Activated CD4-positive, CD25-positive, alpha-beta regulatory T cell treated with anti-CD3 and anti-CD28 coated beads, Interleukin-2, amount 50 U/mL, for 72 hours (primary cell): ENCODE results near the gene MSL1.

Source experiments
- DNase-seq: peaks from one replicate; pipeline ENCODE4 v3.0.0; 2021

The MSL1 gene

GRCh38 chr17:40105861-40106759 lies 15.7 kb upstream of the MSL1 start:
- no peak for DNase-seq

GRCh38 chr17:40106760-40107521 lies 14.8 kb upstream of the MSL1 start:
- DNase-seq, result no peak

GRCh38 chr17:40107522-40108174 lies 14.1 kb upstream of the MSL1 start:
- no peak for DNase-seq

DNA sequence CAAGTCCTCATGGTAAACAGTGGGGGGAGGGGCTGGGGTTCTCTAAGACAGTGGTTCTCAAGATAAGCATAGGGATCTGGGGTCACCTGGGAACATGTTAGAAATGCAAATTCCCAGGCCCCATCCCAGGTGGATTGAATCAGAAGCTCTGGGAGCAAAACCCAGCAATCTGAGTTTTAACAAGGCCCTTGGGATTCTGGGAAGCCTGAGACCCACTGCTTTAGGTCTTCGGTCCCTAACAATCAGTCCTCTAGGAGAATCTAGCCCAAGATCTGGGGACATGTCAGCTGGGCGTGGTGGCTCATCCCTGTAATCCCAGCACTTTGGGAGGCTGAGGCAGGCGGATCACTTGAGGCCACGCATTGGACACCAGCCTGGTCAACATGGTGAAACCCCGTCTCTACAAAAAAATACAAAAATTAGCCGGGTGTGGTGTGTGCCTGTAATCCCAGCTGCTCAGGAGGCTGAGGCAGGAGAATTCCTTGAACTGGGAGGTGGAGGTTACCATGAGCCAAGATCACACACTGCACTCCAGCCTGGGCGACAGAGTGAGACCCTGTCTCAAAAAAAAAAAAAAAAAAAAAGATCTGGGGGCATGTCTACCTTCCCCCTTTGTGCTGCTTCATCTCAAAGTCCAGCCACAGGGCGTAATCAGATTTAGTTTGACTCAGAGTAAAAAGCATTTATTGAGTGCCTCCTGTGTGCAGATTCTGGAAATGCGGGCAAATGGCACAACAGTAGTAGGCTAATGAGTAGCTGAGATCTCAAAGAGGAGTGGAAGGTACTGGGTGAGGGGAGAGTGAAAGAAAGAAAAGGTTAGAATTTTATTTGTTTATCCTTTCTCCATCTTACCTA lies 12.6 kb upstream of the MSL1 start:
- no peak for DNase-seq

DNA sequence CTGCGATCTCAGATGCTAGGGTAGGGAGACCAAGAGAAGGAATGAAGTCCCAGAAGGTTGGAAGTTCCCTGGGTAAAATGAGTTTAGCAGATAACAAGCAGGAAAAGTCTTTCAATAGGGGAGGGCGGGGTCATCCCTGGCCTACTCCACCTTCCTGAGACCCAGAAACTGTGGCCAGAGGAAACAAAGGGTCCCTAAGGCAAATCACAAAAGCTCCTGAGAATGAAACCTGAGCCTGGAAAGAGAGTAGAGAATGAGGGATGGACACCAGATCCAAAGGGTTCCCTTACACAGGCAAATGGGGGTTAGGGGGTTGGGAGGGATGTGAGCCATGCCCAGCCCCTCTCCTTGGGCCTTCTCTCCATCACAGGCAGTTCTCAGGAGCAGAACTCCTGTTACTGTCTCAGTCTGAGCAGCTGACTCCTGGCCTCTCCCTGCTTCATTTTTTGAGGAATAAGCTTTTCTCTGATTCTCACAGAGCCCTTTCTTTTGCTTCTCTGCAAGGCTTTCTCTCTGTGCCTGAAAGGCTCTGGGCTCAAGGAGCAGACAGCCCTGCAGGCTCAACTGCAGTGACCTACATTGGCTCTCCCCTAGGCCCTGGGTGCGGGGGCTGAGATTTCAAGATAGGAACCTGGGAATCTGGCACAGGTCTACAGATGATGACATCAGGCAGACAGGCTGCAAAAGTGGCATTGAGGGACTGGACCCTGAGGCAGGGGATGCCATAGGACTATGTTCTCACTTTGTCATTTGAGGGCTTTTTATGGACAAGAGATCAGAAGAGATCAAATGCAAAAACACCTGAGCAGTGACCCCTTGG lies 11.5 kb upstream of the MSL1 start:
- DNase-seq, result no peak

DNA sequence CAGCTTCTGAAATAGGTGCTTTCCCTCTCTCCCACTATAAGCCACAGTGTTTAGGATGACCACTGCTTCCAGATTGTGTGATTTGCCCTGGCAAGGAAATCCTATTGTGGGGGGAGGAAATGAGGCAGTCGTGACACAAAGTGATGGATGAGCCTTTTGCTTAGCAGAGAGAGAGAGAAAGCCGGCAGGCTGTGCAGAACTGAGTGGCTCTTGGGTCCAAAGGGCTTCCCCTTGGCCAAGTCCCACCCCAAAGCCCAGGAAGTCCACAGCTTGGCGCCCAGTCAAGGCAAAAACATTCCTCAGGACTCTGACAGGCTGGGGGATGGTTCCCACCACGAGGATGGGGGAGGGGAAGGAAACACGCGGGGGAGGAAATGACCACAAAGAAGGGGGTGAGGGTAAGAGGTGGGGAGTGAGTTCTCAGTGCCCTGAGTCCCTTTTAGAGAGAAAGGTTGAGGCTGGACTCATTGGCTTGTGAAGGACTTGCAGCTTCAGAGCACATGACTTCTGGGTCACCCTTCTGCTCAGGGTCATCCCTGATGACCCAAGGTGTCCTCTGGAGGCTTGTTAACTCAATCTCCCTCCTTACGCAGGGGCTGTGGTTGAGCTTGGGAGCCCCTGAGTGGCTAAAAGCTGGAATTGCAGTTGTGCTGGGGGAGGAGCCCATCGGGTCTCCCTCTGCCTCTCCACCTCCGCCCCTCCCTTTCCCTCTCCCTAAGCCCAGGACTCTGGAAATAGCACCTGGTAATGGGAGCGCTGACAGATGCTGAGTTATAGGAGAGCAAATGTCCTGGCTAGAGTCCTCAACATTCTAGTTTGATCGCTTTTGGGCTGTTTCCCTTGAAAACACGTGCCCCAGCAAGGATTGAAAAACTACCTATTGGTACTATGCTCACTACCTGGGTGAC lies 10.3 kb upstream of the MSL1 start:
- peak; percentile 67 for DNase-seq

DNA sequence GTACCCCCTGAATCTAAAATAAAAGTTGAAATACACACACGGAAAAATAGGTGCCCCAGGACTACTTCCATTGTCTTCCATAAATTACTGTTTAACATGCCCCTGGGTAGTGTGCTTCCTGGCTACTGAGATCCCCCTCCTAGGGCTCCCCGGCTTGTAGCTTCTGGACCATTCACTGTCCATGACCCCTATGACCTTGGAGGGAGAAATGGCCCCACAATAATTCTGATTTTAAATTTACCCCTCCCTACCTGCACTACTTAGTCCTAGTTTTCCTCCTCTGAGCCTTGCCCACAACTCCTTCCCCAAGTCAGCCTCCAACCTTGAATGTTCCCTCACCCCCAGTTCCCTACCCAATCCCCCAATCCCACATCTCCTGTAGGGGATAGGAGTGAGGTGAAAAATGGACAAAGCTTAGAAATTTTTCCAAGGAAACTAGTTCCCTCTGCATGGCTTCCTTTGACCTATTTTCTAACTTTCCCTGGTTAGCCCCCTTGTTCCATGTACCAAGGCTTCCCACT lies 9.5 kb upstream of the MSL1 start:
- DNase-seq, result no peak

GRCh38 chr17:40112718-40113109 lies 9.1 kb upstream of the MSL1 start:
- no peak for DNase-seq

- peak; percentile 89 for DNase-seq
Measured at GRCh38 chr17:40113110-40113906, 8.5 kb upstream of the MSL1 start.

DNA sequence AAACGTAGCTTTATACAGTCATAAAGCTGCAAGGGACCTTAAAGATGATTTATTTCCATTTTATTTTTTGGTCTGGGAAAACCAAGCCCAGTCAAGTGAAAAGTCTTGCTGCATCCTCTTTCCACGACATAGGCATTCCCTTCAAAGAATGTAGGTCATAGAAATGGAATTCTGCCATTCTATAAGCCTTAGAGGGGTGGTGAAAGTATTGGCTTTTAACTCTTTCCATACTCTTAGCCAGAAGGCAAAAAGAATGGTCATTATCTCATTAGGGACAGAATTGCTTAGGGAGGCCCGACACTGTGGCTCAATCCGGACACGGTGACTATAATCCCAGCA lies 7.9 kb upstream of the MSL1 start:
- DNase-seq, result no peak

GRCh38 chr17:40115101-40115436 lies 6.7 kb upstream of the MSL1 start:
- no peak for DNase-seq

GRCh38 chr17:40122136-40122998 lies 596 bp downstream of the MSL1 start:
- peak; percentile 56 for DNase-seq

DNA sequence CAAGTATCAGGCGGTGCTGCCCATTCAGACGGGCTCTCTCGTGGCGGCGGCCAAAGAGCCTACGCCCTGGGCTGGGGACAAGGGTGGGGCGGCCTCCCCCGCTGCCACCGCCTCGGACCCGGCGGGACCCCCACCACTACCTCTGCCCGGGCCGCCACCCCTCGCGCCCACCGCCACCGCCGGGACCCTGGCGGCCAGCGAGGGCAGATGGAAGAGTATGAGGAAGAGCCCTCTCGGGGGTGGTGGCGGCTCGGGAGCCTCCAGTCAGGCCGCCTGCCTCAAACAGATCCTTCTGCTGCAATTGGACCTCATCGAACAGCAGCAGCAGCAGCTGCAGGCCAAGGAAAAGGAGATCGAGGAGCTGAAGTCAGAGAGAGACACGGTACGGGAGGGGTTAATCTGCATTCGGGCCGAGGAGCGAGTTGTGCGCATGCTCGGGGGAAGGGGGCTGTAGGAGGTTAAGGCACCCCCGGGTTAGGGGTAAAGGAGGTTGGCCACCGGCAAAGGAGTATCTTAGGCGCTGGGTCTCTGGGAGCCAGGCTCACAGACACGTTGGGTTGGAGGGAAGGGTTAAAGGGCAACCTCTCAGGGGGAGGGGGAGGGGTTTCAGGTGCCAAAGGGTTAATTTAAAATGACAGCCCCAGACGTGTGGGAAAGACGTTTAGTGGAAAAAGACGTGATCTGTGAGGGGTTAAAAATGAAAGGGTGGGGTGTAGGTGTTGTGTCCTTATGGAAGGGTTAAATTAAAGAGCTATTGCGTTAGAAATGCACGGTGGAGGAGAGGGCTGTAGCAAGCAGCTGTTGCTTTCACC lies 1.4 kb downstream of the MSL1 start:
- DNase-seq, result peak; percentile 63

GRCh38 chr17:40123811-40124114 lies 2.0 kb downstream of the MSL1 start:
- DNase-seq, result no peak

DNA sequence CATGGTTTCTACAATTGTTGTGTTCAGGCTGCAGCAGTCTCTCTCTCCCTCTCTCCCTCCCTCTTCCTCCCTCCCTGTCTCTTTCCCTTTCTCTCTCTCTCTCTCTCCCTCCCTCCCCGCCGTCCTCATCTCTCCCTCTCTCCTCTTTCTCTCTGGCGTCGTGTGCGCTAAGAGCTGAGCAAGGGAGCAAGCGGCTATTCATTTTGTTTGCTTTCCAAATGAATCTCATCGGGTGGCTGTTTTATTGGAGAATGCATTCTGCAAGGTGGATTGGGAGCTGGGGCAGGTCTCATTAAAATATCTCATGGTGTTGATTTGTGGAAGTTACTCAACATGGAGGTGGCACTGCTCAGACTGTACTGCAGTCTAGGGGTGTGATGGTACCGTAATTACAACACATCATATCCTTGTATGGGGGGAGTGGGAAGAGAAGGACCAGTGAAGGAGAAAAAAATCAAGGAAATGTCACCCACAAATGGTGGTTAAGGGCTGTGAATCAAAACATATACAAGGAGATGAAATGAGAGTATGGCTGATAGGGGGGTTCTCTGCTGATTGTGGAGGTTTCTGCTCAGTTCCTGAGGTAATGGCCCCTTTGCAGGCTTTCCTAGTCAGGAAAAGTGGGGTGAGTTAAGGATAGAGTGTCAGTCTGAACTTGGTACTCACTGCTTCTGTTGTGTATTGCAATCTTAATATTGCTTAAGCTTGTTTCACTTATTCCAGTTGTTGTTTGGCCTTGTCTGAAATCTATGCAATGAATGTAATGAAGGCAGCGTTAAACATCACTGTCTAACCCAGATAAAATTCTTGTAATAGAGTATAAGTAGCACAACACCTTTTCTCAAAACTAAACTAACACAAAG lies 2.7 kb downstream of the MSL1 start:
- no peak for DNase-seq

GRCh38 chr17:40129498-40129897 lies 7.7 kb downstream of the MSL1 start:
- DNase-seq, result no peak
